Kasumi-1 (cell line): Measurements from ENCODE around the gene PRR23E.
A peak's percentile ranks its signal among the peaks of the same experiment; 100 is the strongest.

Experiments used
- DNase-seq, 2 experiments: peaks; one replicate each; lab custom pipeline; 2025; lab: John Stamatoyannopoulos, UW

Gene PRR23E

DNA sequence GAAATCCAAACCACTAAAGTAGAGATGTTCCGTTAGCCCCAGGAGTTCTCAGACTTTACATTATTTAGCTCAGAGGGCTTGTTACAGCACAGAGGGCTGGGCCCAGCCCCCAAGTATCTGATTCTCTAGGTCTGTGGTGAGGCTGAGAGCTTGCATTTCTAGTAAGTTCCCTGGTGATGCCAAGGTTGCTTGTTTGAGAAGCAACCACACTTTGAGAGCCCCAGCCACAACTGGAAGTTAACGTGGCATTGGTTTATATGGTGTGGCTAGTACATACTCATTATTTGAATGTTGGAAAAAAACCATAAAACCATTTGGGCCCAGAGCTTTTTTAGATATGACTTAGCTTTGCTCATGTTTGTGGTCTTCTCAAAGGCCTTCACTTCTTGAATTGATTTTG is 35.9 kb downstream of the PRR23E start:
- DNase-seq, result no peak

DNA sequence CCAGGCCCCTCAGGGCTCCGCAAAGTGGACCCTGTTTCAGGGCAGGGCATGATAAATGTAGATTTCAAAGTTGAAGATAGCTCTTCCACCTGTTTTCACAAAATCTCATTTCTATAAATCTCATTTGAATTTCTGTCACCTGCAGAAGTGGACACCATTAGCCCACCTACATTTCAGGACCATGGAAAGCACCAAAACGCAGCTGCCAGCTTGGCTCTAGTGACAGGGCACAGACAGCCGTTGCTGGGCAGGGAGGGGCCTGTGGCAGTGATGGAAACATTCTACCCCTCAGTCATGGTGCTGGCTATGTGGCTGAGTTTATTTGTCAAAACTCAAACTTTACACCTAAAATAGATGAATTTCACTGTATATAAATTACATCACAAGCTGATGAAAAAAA is 40.4 kb downstream of the PRR23E start:
- peak in 1 of 2 experiments; percentile 20 for DNase-seq

DNA sequence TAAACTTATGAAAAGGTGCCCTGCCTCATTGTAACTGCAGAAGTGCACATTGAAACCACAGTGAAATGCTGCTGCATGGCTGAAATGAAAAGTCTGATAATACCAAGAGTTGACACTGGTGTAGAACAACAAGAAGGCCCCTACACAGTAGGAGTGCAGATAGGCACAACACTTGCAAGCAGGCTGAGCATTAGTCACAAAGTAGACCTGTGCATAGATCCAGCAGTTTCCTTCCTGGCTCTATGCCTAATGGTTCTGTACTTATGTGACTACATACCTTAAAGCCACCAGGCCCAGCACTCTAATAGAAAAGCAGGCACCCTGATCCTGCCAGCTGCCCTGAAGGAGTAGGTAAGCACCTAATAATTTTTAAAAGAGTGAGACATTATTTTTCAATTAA is 41.8 kb downstream of the PRR23E start:
- DNase-seq, result no peak

DNA sequence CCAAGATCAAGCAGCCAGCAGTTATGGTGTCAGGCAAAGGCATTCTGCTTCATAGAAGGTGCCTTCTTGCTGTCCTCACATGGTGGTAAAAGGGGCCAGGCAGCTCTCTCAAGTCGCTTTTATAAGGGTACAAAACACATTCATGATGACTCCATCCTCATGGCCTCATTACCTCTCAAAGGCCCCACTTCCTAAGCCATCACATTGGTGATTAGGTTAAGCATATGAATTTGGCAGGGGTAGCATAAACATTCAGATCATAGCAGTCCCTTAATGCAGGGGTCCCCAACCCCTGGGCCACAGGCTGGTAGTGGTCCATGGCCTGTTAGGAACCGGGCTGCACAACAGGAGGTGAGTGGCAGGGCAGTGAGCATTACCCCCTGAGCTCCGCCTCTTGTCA is 42.8 kb downstream of the PRR23E start:
- DNase-seq, result no peak

DNA sequence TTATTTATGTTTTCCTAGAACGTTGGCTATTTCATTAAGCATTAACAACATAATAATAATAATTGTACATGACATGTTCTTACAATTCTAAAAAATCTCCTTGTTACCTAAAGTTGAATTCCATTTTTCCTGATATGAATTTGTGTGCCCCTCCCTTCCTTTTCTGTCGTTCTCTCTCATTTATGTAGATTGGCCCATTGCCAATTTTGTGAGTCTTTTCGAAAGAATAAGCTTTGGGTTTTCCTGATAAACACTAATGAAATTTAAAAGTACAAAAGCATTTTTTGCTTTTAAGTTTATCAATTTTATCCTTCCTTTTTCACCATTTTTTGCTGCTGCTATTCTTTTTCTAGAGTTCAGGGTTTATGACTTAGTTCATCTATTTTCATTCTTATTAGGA is 44.9 kb downstream of the PRR23E start:
- no peak for DNase-seq

DNA sequence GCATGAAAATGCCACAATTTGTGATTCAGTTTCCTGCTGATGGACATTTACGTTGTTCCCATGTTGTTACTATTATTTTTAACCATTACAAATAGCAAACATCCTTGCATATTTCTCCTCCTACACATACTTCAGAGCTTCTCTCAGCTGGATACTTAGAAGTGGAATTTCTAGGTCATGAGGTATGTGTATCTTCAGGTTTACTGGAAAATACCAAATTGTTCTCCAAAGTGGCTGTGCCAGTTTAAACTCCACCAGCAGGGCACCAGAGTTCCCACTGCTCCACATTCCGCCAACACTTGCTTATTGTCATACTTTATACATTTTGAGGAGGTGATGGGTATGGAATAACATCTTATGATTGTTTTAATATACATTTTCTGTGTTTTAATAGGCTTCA is 45.7 kb downstream of the PRR23E start:
- DNase-seq, result no peak

DNA sequence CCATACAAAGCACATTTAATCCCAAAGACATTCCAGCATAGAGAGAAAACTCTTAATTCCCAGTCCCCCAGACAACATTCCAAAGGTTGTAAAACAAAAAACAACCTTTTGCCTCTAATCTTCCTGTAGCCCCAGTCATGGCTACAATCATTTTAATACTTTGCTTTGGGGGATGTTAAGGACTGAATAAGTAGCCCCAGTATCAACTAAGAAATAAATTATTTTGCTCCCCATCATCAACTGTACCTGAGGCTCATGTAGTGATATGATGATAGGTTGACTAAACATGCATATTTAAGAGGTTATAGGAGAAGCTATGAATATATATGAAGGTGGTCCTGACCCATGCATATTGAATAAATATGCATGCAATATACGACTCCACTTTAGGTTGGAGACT is 54.4 kb downstream of the PRR23E start:
- peak; percentile 8 to 16 for DNase-seq
